Spleen (tissue), 7 donors: Measurements from ENCODE around the gene TBC1D9.

Experiments used
- CTCF ChIP-seq, 11 experiments: fragments of 200-600 bp in 7 of 11; fragments of 450-650 bp in 4 of 11; sonication (generic) in 4 of 11; IDR thresholded peaks in 8 of 11; conservative IDR thresholded peaks in 3 of 11; 1 replicate in 7 of 11; 2 replicates in 4 of 11; pipeline versions ENCODE4 v1.4.0 to v1.8.0; 2016 to 2021; ENCODE audit warnings: antibody characterized with exemption in 11 of 11, inconsistent platforms in 4 of 11, mild to moderate bottlenecking in 1 of 11
- POLR2A ChIP-seq, 3 donors: fragments of 450-650 bp; IDR thresholded peaks; one replicate each; pipeline ENCODE4 v1.5.1; 2017; ENCODE audit warnings: antibody characterized with exemption in 3 of 3, mild to moderate bottlenecking in 1 of 3
- donor health status: DM: no; HTN: no; CAD: no; lungs with moderate emphysema.
- donor health status: DM: no; HTN: no; CAD: no.
- donor health status: DM: no; HTN: no; CAD: no.

- TF ChIP-seq CTCF (IDR thresholded peaks at IDR 0.05 in 8 of 11, conservative IDR thresholded peaks at IDR 0.05 in 3 of 11) (no peak), POLR2A (IDR thresholded peaks at IDR 0.05) (no peak)
Measured at GRCh38 chr4:140603286-140603685, 152.9 kb downstream of the TBC1D9 start.
